Panc1 (cell line): Measurements from ENCODE around the gene UROS. TPM values are rescaled to one million over a fixed set of nuclear protein-coding genes. Genes with fewer than 3 reads are reported as not detected.

Experiments used
- ATAC-seq: fragments of 200-7000 bp; cut with Tn5 transposase; 2 replicates; pipeline ENCODE4 v1.9.1; 2020; ENCODE audit warnings: mild to moderate bottlenecking, moderate library complexity
- BruUV-seq: library from RNA; stranded (reverse); fragments of 400-500 nt; replicated peaks from 2 replicates; lab custom pipeline; 2021; lab: Mats Ljungman, UMichigan
- CTCF ChIA-PET: fragments of 300-600 bp; sonication (Branson Sonifier 250); formaldehyde crosslinking; loops from one replicate; lab custom pipeline; 2022; ENCODE audit warnings: antibody characterized with exemption; lab: Charles Lee
- POLR2A ChIA-PET: fragments of 300-600 bp; sonication (Branson Sonifier 250); formaldehyde crosslinking; loops from one replicate; lab custom pipeline; 2022; ENCODE audit warnings: antibody characterized with exemption; lab: Charles Lee
- DNase-seq: peaks from one replicate; pipeline ENCODE4 v3.0.0-alpha.2; 2010; ENCODE audit warnings: low read depth, low spot score
- H3K27ac ChIP-seq: 2 replicates; pipeline ENCODE4 v1.5.1; 2011; ENCODE audit warnings: mild to moderate bottlenecking, low read length, inconsistent platforms
- H3K27me3 ChIP-seq: fragments of 200-500 bp; sonication (Bioruptor generic); 2 replicates; pipeline ENCODE4 v1.6.0; 2014; ENCODE audit warnings: low read length, inconsistent platforms; ENCODE audit not compliant: control insufficient read depth, insufficient read depth
- H3K36me3 ChIP-seq: fragments of 200-500 bp; sonication (Bioruptor generic); 2 replicates; pipeline ENCODE4 v1.5.1; 2014; ENCODE audit warnings: inconsistent platforms, mild to moderate bottlenecking, low read length, moderate library complexity; ENCODE audit not compliant: control insufficient read depth, insufficient read depth
- H3K4me1 ChIP-seq: 2 replicates; pipeline ENCODE4 v1.5.1; 2011; ENCODE audit warnings: inconsistent platforms, mild to moderate bottlenecking, low read length, moderate library complexity; ENCODE audit not compliant: control insufficient read depth, insufficient read depth
- H3K4me3 ChIP-seq, 2 experiments: 2 replicates each; pipeline ENCODE4 v1.5.1; 2011 to 2012; ENCODE audit warnings: low read depth in 2 of 2, low read length in 2 of 2, mild to moderate bottlenecking in 2 of 2, inconsistent platforms in 1 of 2, moderate library complexity in 1 of 2
- H3K9me3 ChIP-seq: fragments of 200-500 bp; sonication (Bioruptor generic); 2 replicates; pipeline ENCODE4 v1.5.1; 2014; ENCODE audit warnings: low read depth, mild to moderate bottlenecking, inconsistent platforms, low read length, moderate library complexity; ENCODE audit not compliant: control insufficient read depth, insufficient read depth
- POLR2AphosphoS5 ChIP-seq: IDR thresholded peaks from 2 replicates; pipeline ENCODE4 v1.6.1; 2012; ENCODE audit warnings: mild to moderate bottlenecking, low read depth, low read length, moderate library complexity
- SIN3A ChIP-seq: IDR thresholded peaks from 2 replicates; pipeline ENCODE4 v1.6.1; 2012; ENCODE audit warnings: low read depth, mild to moderate bottlenecking, low read length, moderate library complexity, borderline replicate concordance; ENCODE audit not compliant: insufficient read depth
- TCF7L2 ChIP-seq: IDR thresholded peaks from 2 replicates; pipeline ENCODE4 v1.6.1; 2011; ENCODE audit warnings: mild to moderate bottlenecking, low read depth, low read length, inconsistent platforms
- in situ Hi-C: cut with HindIII; loops from 2 replicates; pipeline ENCODE4 v1.10.0; 2016; ENCODE audit warnings: low sequenced_read_pairs, low pct_unique_long_range_greater_than_20kb
- intact Hi-C: fragments of 100-400 bp; cut with micrococcal nuclease; formaldehyde crosslinking; loops from one replicate; pipeline ENCODE4 v1.10.0; 2022; ENCODE audit not compliant: unreplicated experiment
- total RNA-seq: library from RNA; stranded (reverse); gene quantifications from one replicate; pipeline ENCODE4 v1.2.1, GENCODE V29; 2021; ENCODE audit not compliant: unreplicated experiment
- TF ChIP-seq, protein P1 (sequence below): fragments of 450-650 bp; IDR thresholded peaks from 2 replicates; pipeline ENCODE4 v1.5.1; 2017; ENCODE audit warnings: mild to moderate bottlenecking
- TF ChIP-seq, protein P2 (sequence below), 2 experiments: IDR thresholded peaks; 2 replicates each; pipeline ENCODE4 v1.6.1; 2011 to 2012; ENCODE audit warnings: low read depth in 2 of 2, control low read depth in 1 of 2, low read length in 1 of 2, mild to moderate bottlenecking in 1 of 2, moderate library complexity in 1 of 2; ENCODE audit not compliant: insufficient read depth in 1 of 2

UROS gene
- total RNA-seq, 1 experiment from 2014 or later: 103 TPM

DNA sequence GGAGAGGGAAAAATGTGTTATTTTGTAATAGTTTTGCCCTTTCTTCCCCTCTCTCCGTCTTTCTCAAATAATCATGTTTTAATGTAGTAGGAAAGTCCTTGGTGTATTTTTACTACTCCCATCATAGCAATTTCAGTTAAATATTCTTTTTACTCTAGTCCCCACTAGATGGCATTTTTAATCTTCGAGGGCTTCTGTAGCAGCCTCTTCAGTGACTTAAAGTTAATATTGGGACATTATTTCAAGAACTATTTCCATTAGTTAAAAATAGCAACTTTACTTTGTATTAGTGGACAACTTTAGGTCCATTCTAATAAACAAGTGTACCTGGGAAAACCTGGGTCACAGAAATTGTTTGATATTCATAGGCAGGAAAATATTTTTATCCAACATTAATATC lies 80.6 kb downstream of the UROS start:
- BruUV-seq: no TSS peak
- DNase-seq: no peak
- TF ChIP-seq, protein P1, sequence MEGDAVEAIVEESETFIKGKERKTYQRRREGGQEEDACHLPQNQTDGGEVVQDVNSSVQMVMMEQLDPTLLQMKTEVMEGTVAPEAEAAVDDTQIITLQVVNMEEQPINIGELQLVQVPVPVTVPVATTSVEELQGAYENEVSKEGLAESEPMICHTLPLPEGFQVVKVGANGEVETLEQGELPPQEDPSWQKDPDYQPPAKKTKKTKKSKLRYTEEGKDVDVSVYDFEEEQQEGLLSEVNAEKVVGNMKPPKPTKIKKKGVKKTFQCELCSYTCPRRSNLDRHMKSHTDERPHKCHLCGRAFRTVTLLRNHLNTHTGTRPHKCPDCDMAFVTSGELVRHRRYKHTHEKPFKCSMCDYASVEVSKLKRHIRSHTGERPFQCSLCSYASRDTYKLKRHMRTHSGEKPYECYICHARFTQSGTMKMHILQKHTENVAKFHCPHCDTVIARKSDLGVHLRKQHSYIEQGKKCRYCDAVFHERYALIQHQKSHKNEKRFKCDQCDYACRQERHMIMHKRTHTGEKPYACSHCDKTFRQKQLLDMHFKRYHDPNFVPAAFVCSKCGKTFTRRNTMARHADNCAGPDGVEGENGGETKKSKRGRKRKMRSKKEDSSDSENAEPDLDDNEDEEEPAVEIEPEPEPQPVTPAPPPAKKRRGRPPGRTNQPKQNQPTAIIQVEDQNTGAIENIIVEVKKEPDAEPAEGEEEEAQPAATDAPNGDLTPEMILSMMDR: peak; percentile 37; the same call in 1 of the 2 replicates
- TF ChIP-seq, protein P2, sequence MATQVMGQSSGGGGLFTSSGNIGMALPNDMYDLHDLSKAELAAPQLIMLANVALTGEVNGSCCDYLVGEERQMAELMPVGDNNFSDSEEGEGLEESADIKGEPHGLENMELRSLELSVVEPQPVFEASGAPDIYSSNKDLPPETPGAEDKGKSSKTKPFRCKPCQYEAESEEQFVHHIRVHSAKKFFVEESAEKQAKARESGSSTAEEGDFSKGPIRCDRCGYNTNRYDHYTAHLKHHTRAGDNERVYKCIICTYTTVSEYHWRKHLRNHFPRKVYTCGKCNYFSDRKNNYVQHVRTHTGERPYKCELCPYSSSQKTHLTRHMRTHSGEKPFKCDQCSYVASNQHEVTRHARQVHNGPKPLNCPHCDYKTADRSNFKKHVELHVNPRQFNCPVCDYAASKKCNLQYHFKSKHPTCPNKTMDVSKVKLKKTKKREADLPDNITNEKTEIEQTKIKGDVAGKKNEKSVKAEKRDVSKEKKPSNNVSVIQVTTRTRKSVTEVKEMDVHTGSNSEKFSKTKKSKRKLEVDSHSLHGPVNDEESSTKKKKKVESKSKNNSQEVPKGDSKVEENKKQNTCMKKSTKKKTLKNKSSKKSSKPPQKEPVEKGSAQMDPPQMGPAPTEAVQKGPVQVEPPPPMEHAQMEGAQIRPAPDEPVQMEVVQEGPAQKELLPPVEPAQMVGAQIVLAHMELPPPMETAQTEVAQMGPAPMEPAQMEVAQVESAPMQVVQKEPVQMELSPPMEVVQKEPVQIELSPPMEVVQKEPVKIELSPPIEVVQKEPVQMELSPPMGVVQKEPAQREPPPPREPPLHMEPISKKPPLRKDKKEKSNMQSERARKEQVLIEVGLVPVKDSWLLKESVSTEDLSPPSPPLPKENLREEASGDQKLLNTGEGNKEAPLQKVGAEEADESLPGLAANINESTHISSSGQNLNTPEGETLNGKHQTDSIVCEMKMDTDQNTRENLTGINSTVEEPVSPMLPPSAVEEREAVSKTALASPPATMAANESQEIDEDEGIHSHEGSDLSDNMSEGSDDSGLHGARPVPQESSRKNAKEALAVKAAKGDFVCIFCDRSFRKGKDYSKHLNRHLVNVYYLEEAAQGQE (IDR thresholded peaks at IDR 0.05; ENCODE audit: insufficient read depth in 1 of 2, low read depth in 2 of 2, low read length in 1 of 2): no peak
- Histone ChIP-seq H3K36me3 (peaks cover 57% of the 10 kb centered on the region), H3K9me3 (no peaks in the 10 kb centered on the region), H3K4me1 (no peaks in the 10 kb centered on the region), H3K27me3 (no peaks in the 10 kb centered on the region), H3K4me3 (no peak overlapping the region), H3K27ac (no peak overlapping the region)
- intact Hi-C loops (no loop called here), in situ Hi-C loops (no loop called here)
- ATAC-seq: no peak
- CTCF ChIA-PET: no interaction called here
- POLR2A ChIA-PET: no interaction called here

DNA sequence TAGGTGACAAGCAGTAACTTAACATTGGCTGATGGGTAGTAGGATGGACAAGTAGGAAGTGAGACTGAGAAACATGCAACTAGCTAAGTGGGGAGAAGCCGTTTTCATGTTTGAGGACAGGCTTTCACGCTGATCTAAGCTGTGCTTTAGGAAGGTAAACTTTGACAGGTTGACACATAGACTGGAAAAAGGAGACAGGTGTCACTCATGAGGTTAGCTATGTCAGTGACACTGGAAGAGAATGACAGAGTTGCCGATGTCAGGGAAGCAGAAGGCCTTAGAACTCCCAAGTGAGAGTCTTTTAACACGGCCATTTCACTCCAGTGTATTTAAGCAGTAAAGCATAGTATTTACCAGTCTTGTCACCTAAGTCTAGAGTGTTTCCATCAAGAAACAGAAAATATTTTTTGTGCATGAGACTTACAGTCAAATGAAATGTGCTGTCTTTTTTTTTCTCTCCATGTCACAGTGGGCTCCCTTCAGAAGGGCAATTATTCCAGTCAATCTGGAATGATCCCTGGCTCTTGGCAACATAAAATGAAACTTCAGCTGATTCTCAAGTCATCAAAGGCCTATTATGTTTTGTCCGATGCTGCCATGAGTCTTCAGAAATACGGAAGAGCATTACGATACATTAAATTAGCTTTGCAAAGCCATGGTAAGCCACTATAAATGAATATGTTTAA lies 82.9 kb downstream of the UROS start:
- intact Hi-C loops: no loop called here
- no peaks in the 10 kb centered on the region for H3K9me3 ChIP-seq
- BruUV-seq: no TSS peak
- no peaks in the 10 kb centered on the region for H3K4me1 ChIP-seq
- no peak overlapping the region for H3K4me3 ChIP-seq
- TF ChIP-seq, protein P2 (IDR thresholded peaks at IDR 0.05; ENCODE audit: insufficient read depth in 1 of 2, low read depth in 2 of 2, low read length in 1 of 2): no peak
- no peak for TF ChIP-seq SIN3A
- TF ChIP-seq, protein P1: no peak
- TF ChIP-seq TCF7L2: no peak
- TF ChIP-seq POLR2AphosphoS5: no peak
- in situ Hi-C loops: no loop called here
- ATAC-seq (no peak), DNase-seq (no peak)
- ChIA-PET CTCF (no interaction called here), POLR2A (no interaction called here)
- H3K27me3 ChIP-seq: no peaks in the 10 kb centered on the region
- H3K36me3 ChIP-seq: peaks cover 67% of the 10 kb centered on the region
- H3K27ac ChIP-seq: no peak overlapping the region
